Activated T-helper 17 cell treated with anti-CD3 and anti-CD28 coated beads, Interleukin-2, amount 50 U/mL, for 72 hours (primary cell): ENCODE measurements around the gene DCAF15. TPM values are rescaled to one million over a fixed set of nuclear protein-coding genes. Genes with fewer than 3 reads are reported as not detected.
"Not testable (repeated sequence)": the region's sequence is repeated elsewhere in the genome, so short reads cannot be mapped to it uniquely, and the experiment has no call there.

Experiments
- ATAC-seq: fragments of 150-1000 bp; cut with Tn5 transposase; replicated peaks from 2 replicates; pipeline ENCODE4 v1.10.0; 2021; ENCODE audit warnings: mild to moderate bottlenecking, moderate library complexity
- H3K27ac Mint-ChIP-seq: one replicate; pipeline ENCODE4 v1.8.0; 2022; ENCODE audit warnings: mixed read lengths
- H3K27me3 Mint-ChIP-seq: one replicate; pipeline ENCODE4 v1.8.0; 2022; ENCODE audit warnings: mixed read lengths
- H3K36me3 Mint-ChIP-seq: one replicate; pipeline ENCODE4 v1.8.0; 2022; ENCODE audit warnings: low read depth, mild to moderate bottlenecking, mixed read lengths
- H3K4me1 Mint-ChIP-seq: one replicate; pipeline ENCODE4 v1.8.0; 2022; ENCODE audit warnings: mixed read lengths
- H3K4me3 Mint-ChIP-seq: one replicate; pipeline ENCODE4 v1.8.0; 2022; ENCODE audit warnings: mild to moderate bottlenecking, mixed read lengths
- H3K9me3 Mint-ChIP-seq: one replicate; pipeline ENCODE4 v1.8.0; 2022; ENCODE audit warnings: mixed read lengths
- total RNA-seq, 2 donors: library from RNA; stranded (reverse); gene quantifications; one replicate each; pipeline ENCODE4 v1.2.3, GENCODE V29; 2022

The DCAF15 gene
- total RNA-seq, 2 donors from 2014 or later = 60.9 to 67.7 TPM

- Mint-ChIP-seq H3K9me3 (no peaks in the 10 kb centered on the region), H3K36me3 (peaks cover 64% of the 10 kb centered on the region), H3K4me1 (no peaks in the 10 kb centered on the region), H3K4me3 (no peak overlapping the region), H3K27ac (no peak overlapping the region), H3K27me3 (no peaks in the 10 kb centered on the region)
- ATAC-seq = peak; percentile 28
These were observed 7.9 kb downstream of the DCAF15 start for GRCh38 chr19:13959962-13960862.

GRCh38 chr19:13960863-13961784, 8.8 kb downstream of the DCAF15 start:
- Mint-ChIP-seq H3K4me1 (no peaks in the 10 kb centered on the region), H3K27me3 (no peaks in the 10 kb centered on the region), H3K9me3 (no peaks in the 10 kb centered on the region), H3K4me3 (no peak overlapping the region), H3K27ac (no peak overlapping the region), H3K36me3 (peaks cover 56% of the 10 kb centered on the region)
- ATAC-seq = no peak

GRCh38 chr19:13961826-13962698, 9.8 kb downstream of the DCAF15 start:
- Mint-ChIP-seq H3K4me3 (no peak overlapping the region), H3K36me3 (peaks cover 47% of the 10 kb centered on the region), H3K27me3 (no peaks in the 10 kb centered on the region), H3K9me3 (no peaks in the 10 kb centered on the region), H3K27ac (no peak overlapping the region), H3K4me1 (no peaks in the 10 kb centered on the region)
- no peak for ATAC-seq

GRCh38 chr19:13962699-13963602, 10.6 kb downstream of the DCAF15 start:
- no peak overlapping the region for H3K27ac Mint-ChIP-seq
- H3K4me3 Mint-ChIP-seq = no peak overlapping the region
- no peaks in the 10 kb centered on the region for H3K9me3 Mint-ChIP-seq
- H3K4me1 Mint-ChIP-seq = no peaks in the 10 kb centered on the region
- no peak for ATAC-seq
- no peaks in the 10 kb centered on the region for H3K27me3 Mint-ChIP-seq
- peaks cover 38% of the 10 kb centered on the region for H3K36me3 Mint-ChIP-seq

GRCh38 chr19:13963603-13964105, 11.3 kb downstream of the DCAF15 start:
- no peak overlapping the region for H3K27ac Mint-ChIP-seq
- H3K27me3 Mint-ChIP-seq = no peaks in the 10 kb centered on the region
- H3K9me3 Mint-ChIP-seq = no peaks in the 10 kb centered on the region
- ATAC-seq = no peak
- H3K36me3 Mint-ChIP-seq = peaks cover 33% of the 10 kb centered on the region
- no peak overlapping the region for H3K4me3 Mint-ChIP-seq
- no peaks in the 10 kb centered on the region for H3K4me1 Mint-ChIP-seq

- peaks cover 38% of the 10 kb centered on the region for H3K36me3 Mint-ChIP-seq
- no peak for ATAC-seq
- H3K27ac Mint-ChIP-seq = no peak overlapping the region
These were observed 12.5 kb downstream of the DCAF15 start for GRCh38 chr19:13964776-13965175.

GRCh38 chr19:13965377-13965896, 13.1 kb downstream of the DCAF15 start:
- peaks cover 38% of the 10 kb centered on the region for H3K36me3 Mint-ChIP-seq
- H3K4me3 Mint-ChIP-seq = no peak overlapping the region
- H3K27me3 Mint-ChIP-seq = no peaks in the 10 kb centered on the region
- no peaks in the 10 kb centered on the region for H3K4me1 Mint-ChIP-seq
- H3K9me3 Mint-ChIP-seq = no peaks in the 10 kb centered on the region
- ATAC-seq = no peak
- H3K27ac Mint-ChIP-seq = no peak overlapping the region

More at GRCh38 chr19:13964776-13965175, 12.5 kb downstream of the DCAF15 start:
- Mint-ChIP-seq H3K4me3 (no peak overlapping the region), H3K9me3 (no peaks in the 10 kb centered on the region), H3K4me1 (no peaks in the 10 kb centered on the region), H3K27me3 (no peaks in the 10 kb centered on the region)

GRCh38 chr19:13965926-13966683, 13.8 kb downstream of the DCAF15 start:
- H3K4me3 Mint-ChIP-seq = no peak overlapping the region
- peaks cover 31% of the 10 kb centered on the region for H3K36me3 Mint-ChIP-seq
- H3K9me3 Mint-ChIP-seq = no peaks in the 10 kb centered on the region
- no peak overlapping the region for H3K27ac Mint-ChIP-seq
- ATAC-seq = no peak
- no peaks in the 10 kb centered on the region for H3K27me3 Mint-ChIP-seq
- no peaks in the 10 kb centered on the region for H3K4me1 Mint-ChIP-seq

- Mint-ChIP-seq H3K27ac (no peak overlapping the region), H3K36me3 (peaks cover 25% of the 10 kb centered on the region), H3K4me3 (no peak overlapping the region), H3K4me1 (no peaks in the 10 kb centered on the region), H3K27me3 (no peaks in the 10 kb centered on the region), H3K9me3 (no peaks in the 10 kb centered on the region)
- no peak for ATAC-seq
These were observed 14.4 kb downstream of the DCAF15 start for GRCh38 chr19:13966684-13967128.

- not testable (repeated sequence) for H3K9me3 Mint-ChIP-seq, H3K27me3 Mint-ChIP-seq, ATAC-seq, H3K4me1 Mint-ChIP-seq, H3K4me3 Mint-ChIP-seq, H3K27ac Mint-ChIP-seq
- peaks cover 24% of the 10 kb centered on the region for H3K36me3 Mint-ChIP-seq
These were observed 14.9 kb downstream of the DCAF15 start for GRCh38 chr19:13967206-13967605.

- H3K4me3 Mint-ChIP-seq = no peak overlapping the region
- no peaks in the 10 kb centered on the region for H3K4me1 Mint-ChIP-seq
- ATAC-seq = no peak
- no peak overlapping the region for H3K27ac Mint-ChIP-seq
- no peaks in the 10 kb centered on the region for H3K9me3 Mint-ChIP-seq
- H3K27me3 Mint-ChIP-seq = no peaks in the 10 kb centered on the region
- H3K36me3 Mint-ChIP-seq = peaks cover 24% of the 10 kb centered on the region
These were observed 16.1 kb downstream of the DCAF15 start for GRCh38 chr19:13968383-13968935.

- Mint-ChIP-seq H3K27ac (no peak overlapping the region), H3K36me3 (peaks cover 24% of the 10 kb centered on the region), H3K4me1 (peaks cover 2% of the 10 kb centered on the region), H3K4me3 (no peak overlapping the region), H3K27me3 (no peaks in the 10 kb centered on the region), H3K9me3 (no peaks in the 10 kb centered on the region)
- ATAC-seq = no peak
These were observed 16.7 kb downstream of the DCAF15 start for GRCh38 chr19:13968999-13969398.
